Activated CD8-positive, alpha-beta memory T cell treated with anti-CD3 and anti-CD28 coated beads for 4 hours (primary cell): ENCODE data around the gene ABHD16A.
A peak's percentile ranks its signal among the peaks of the same experiment; 100 is the strongest.

Experiments
- DNase-seq, 2 donors: peaks; one replicate each; pipeline ENCODE4 v3.0.0-alpha.2; 2020; ENCODE audit warnings: low read depth in 2 of 2

Gene ABHD16A

GRCh38 chr6:31732029-31732428, 28.9 kb upstream of the ABHD16A start:
- DNase-seq = no peak

GRCh38 chr6:31730631-31731086, 27.5 kb upstream of the ABHD16A start:
- DNase-seq = no peak

GRCh38 chr6:31729979-31730630, 27.0 kb upstream of the ABHD16A start:
- peak in 1 of 2 donors; percentile 35 for DNase-seq

GRCh38 chr6:31729515-31729978, 26.4 kb upstream of the ABHD16A start:
- DNase-seq = peak; percentile 64 to 66

DNA sequence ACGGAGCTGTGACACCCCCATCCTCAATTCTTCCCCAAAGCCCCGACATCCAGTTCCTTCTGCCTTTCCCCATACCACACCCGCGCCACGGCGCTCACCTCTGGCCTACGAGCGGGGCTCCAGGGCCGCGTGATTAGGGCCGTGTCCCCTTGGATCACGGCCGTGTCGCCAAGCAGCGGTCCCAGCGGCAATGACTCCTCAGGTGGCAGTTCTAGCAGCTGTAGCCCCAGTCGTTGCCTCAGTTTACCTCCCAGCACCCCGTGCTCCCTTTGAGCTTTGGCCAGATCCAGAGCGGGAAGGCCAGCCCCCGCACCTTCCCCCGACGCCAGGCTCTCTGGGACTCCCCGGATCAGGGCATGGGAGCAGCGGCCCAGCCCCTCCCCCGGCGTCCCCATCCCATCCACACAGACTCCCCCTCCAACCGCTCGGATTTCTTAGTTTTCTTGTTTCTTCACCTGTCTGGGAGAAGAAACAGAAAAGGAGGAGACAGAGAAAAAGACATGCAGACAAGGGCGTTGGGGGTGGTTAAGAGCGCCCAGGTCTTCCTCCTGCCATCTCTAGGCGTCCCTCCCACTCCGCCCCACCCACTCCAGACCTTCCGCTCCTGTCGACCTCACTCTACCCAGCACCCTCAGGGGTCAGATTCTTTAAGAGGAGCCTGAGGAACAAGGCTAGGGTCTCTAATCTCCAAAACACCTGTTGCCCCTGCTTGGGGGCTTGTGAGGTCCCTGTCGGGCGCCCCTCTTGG, 25.8 kb upstream of the ABHD16A start, which contains the start of gene DDAH2:
DDAH2 (minus strand) TSS at position 533 of the 748 bp plus-strand sequence; CDS start at position 395, 138 bp downstream.
- no peak for DNase-seq

GRCh38 chr6:31727717-31728671, 24.9 kb upstream of the ABHD16A start:
- DNase-seq = no peak

DNA sequence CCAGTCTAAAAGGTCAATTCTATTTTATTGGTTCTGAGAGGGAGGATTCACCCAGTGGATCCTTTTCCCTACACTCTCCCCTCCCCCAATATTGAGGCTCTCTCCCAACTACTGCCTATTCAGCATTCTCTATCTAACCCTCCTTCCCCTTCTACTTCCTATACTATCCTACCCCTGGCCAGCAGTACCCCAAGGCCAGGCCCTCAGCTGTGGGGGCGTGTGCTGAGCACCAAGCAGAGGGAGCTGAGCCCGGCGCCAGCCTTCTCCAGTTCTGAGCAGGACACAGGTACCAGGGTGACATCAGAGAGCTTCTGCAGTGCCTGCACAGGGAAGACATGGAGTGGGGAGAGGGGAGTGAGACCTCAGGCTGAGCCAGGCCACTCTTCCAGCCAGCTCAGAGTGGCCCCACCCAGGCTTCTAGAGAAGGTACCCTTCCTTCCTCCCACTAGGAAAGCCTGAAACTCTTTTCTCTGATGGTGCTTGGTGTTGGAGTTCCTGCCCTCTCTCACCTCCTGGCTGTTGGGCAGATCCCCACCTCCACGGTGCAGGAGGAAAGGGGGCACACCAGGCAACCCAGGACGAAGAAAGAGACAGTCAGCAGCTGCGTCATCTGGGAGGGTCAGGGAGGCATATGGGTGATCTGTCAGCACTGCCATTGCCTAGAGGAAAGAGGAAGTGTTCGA, 24.1 kb upstream of the ABHD16A start:
- DNase-seq = no peak

DNA sequence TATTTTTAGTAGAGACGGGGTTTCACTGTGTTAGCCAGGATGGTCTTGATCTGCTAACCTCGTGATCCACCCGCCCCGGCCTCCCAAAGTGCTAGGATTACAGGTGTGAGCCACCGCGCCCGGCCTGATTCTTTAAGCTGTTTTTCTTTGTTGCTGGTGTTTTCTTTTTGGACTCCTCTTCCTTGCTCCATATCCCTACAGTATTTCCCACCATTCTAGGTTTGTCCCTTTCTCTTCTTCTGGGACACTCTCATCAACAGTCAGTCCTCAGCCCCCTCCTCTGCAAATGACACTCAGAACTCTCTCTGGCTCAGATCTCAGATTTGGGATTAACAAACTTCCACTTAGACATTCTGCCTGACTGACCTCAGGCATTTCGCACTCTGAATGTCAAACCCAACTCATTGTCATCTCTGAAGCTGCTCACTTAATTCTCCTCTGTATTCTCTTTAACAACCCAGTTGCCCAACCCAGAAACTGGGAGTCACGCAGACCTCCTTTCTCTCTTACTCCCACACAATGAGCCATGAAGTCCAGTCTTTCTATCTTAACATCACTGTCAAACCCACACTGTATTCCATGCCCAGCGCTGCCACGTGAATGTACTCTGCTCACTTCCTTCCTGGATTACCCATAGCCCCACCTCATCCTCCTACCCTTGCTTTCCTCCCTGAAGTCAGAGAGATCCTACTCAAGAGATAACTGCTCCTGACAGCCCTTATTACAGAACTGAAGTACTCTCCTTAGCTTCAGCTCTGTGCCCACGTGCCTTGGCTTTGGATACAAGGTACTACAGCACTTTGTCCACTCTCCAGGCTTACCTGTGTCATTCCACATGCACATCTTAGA, 22.6 kb upstream of the ABHD16A start:
- no peak for DNase-seq

- no peak for DNase-seq
Observed at GRCh38 chr6:31723980-31724691, 21.0 kb upstream of the ABHD16A start.

DNA sequence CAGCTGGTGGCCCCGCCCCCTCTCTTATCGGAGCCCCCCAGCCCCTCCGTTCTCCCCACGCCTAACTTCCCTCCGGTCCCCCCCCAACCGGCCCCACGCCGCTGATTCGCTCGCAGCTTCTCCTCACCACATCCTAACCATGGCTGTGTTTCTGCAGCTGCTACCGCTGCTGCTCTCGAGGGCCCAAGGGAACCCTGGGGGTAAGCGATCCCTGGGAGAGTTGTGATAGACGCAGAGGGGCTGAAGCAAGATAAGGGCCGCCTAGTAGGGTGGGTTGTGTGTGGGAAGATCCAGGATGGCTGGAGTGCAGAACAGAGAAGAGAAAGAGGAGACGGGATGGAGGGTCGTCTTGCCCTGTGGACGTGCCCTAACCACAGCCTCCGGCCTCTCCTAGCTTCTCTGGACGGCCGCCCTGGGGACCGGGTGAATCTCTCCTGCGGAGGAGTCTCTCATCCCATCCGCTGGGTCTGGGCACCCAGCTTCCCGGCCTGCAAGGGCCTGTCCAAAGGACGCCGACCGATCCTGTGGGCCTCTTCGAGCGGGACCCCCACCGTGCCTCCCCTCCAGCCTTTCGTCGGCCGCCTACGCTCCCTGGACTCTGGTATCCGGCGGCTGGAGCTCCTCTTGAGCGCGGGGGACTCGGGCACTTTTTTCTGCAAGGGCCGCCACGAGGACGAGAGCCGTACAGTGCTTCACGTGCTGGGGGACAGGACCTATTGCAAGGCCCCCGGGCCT, 20.3 kb upstream of the ABHD16A start, which contains the start of gene MPIG6B:
MPIG6B (plus strand) TSS at position 129 of the 735 bp plus-strand sequence; CDS start at position 140, 11 bp downstream.
- DNase-seq = no peak

DNA sequence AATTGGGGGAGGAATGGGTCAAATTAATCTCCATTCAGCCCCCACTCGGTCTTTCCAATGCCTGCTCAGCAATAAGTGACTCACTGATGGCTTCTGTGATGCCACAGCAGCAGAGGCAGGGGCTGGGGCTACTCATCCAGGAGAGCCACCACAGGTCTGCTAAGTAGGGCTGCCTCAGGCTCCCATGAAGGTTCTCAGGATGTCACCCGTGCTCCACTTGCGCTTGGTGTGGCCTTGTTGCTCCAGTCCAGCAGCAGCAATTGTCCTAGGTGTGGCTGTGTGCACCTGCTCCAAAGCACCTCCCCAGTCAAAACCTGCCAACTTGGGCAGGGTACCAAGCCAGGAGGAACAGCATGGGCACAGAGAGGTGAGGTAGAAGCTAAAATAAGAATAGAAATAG, 19.0 kb upstream of the ABHD16A start:
- no peak for DNase-seq

DNA sequence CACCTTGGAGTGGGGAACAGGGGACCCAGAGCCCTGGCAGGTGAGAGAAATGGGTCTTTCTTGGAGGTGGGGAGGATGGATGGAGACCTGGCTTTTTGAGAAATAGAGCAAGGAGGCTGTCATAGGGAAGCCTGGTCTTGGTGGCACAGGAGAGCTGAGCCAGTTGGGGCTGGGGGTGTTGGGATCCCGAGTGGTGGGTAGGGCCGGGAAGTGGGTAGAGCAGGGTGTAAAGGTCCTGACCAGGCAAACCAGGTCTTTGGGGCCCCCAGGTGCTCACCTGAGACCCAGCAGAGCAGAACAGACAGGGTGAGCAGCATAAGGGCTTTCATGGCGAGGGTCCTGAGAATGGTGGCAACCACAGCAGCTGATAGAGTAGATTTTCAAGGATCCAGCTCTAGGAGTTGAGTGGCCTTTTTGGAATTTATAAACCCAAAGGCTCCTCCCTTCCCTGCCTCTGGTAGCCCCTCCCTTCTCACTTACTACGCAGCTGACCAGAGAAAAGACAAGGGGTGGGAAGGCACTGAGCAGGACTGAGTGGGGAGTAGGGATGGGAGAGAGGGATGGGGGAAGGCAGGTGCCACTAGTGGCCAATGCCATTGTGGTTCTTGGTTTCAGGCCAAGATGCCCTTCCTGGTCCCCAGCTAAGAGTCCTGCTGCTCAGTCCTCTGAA, 18.4 kb upstream of the ABHD16A start, which contains the start of gene LY6G6C:
LY6G6C (minus strand) TSS at position 396 of the 670 bp plus-strand sequence; CDS start at position 329, 67 bp downstream.
- DNase-seq = no peak

DNA sequence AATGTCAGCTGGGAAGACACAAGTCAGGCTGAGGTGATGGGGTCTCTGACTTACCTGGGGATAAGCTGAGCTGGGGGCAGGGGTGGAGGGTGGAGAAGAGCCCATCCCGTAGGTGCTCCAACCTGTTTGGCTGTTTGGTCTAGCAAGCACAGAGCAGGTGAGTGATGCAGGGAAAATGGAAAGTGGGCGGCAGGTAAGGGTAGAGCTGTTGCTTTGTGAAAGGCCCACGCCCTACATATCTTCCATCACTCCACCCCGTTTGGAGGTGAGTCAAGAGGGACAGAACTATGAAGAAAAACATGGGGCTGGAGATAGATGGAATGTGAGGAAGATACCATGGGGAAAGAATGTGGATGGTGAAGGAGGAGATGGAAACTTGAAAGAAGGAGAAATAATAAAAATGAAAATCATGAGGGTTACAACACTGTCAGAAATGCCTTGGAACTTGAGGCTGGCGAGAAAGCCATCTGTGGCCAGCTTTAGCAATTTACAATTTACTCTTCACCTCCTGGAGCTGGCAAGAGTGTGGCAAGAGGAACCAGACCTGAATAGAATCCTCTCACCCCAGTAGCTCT, 17.2 kb upstream of the ABHD16A start:
- no peak for DNase-seq

GRCh38 chr6:31719001-31719400, 15.9 kb upstream of the ABHD16A start:
- DNase-seq = no peak

GRCh38 chr6:31718265-31718664, 15.1 kb upstream of the ABHD16A start:
- no peak for DNase-seq

DNA sequence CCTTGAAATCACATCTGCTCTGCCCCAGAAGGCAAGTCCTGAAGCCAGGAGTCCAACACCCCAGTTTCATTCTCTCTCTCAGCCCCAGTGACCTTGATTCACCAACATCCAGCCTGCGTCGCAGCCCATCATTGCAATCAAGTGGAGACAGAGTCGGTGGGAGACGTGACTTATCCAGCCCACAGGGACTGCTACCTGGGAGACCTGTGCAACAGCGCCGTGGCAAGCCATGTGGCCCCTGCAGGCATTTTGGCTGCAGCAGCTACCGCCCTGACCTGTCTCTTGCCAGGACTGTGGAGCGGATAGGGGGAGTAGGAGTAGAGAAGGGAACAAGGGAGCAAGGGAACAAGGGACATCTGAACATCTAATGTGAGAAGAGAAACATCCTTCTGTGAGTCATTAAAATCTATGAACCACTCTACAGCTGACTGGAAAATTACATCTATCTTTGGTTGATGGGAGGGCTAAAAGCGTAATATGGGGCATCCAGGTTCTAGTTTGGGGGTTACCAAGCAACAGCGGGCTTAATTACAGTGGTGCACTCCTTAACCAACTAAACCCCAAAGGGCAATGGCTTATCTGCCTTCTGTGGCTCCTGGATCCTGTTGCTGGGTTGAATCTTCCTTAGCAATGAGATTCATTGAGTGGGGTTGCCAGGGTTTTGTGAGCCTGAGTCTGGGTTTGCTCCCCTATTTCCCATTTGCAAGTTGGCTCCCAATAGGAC, 14.5 kb upstream of the ABHD16A start:
- DNase-seq = no peak
